Measurements from ENCODE around the gene KLHDC10.

Gene KLHDC10

GRCh38 chr7:130113887-130114286, 43.6 kb downstream of the KLHDC10 start:
- no peaks in the 10 kb centered on the region for H3K27me3 ChIP-seq
- H3K4me3 ChIP-seq (ENCODE audit: low read depth, low read length), result no peak overlapping the region
- no peak for TF ChIP-seq CTCF (IDR thresholded peaks at IDR 0.05; ENCODE audit: low read depth, low read length)
- DNase-seq, result no peak
- no peaks in the 10 kb centered on the region for H3K4me1 ChIP-seq
- H3K36me3 ChIP-seq, result peaks cover 7% of the 10 kb centered on the region; the same call in 1 of the 2 replicates
- H3K9me3 ChIP-seq, result no peaks in the 10 kb centered on the region

GRCh38 chr7:130114374-130114773, 44.0 kb downstream of the KLHDC10 start:
- H3K36me3 ChIP-seq, result peaks cover 7% of the 10 kb centered on the region; the same call in 1 of the 2 replicates
- no peak for TF ChIP-seq CTCF (IDR thresholded peaks at IDR 0.05; ENCODE audit: low read depth, low read length)
- H3K4me1 ChIP-seq, result no peaks in the 10 kb centered on the region
- H3K4me3 ChIP-seq (ENCODE audit: low read depth, low read length), result no peak overlapping the region
- DNase-seq, result no peak
- no peaks in the 10 kb centered on the region for H3K27me3 ChIP-seq
- H3K9me3 ChIP-seq, result no peaks in the 10 kb centered on the region

GRCh38 chr7:130114776-130115175, 44.4 kb downstream of the KLHDC10 start:
- no peak overlapping the region for H3K4me3 ChIP-seq (ENCODE audit: low read depth, low read length)
- no peaks in the 10 kb centered on the region for H3K9me3 ChIP-seq
- no peaks in the 10 kb centered on the region for H3K27me3 ChIP-seq
- no peaks in the 10 kb centered on the region for H3K4me1 ChIP-seq
- no peak for DNase-seq
- no peak for TF ChIP-seq CTCF (IDR thresholded peaks at IDR 0.05; ENCODE audit: low read depth, low read length)
- peaks cover 7% of the 10 kb centered on the region; the same call in 1 of the 2 replicates for H3K36me3 ChIP-seq

- no peak for DNase-seq
- Histone ChIP-seq H3K4me3 (ENCODE audit: low read depth, low read length) (no peak overlapping the region), H3K36me3 (peaks cover 23% of the 10 kb centered on the region), H3K9me3 (no peaks in the 10 kb centered on the region), H3K4me1 (no peaks in the 10 kb centered on the region), H3K27me3 (no peaks in the 10 kb centered on the region)
- TF ChIP-seq CTCF (IDR thresholded peaks at IDR 0.05; ENCODE audit: low read depth, low read length), result no peak
Observed at GRCh38 chr7:130118294-130118693, 48.0 kb downstream of the KLHDC10 start.

- no peaks in the 10 kb centered on the region for H3K4me1 ChIP-seq
- DNase-seq, result no peak
- no peak overlapping the region for H3K4me3 ChIP-seq (ENCODE audit: low read depth, low read length)
- H3K27me3 ChIP-seq, result no peaks in the 10 kb centered on the region
- TF ChIP-seq CTCF (IDR thresholded peaks at IDR 0.05; ENCODE audit: low read depth, low read length), result no peak
- H3K9me3 ChIP-seq, result no peaks in the 10 kb centered on the region
- peaks cover 27% of the 10 kb centered on the region for H3K36me3 ChIP-seq
Observed at GRCh38 chr7:130118801-130119200, 48.5 kb downstream of the KLHDC10 start.

GRCh38 chr7:130123501-130123900, 53.2 kb downstream of the KLHDC10 start:
- Histone ChIP-seq H3K9me3 (no peaks in the 10 kb centered on the region), H3K36me3 (peaks cover 44% of the 10 kb centered on the region), H3K4me1 (peaks cover 4% of the 10 kb centered on the region; the same call in 1 of the 2 replicates), H3K4me3 (ENCODE audit: low read depth, low read length) (no peak overlapping the region), H3K27me3 (no peaks in the 10 kb centered on the region)
- no peak for DNase-seq
- no peak for TF ChIP-seq CTCF (IDR thresholded peaks at IDR 0.05; ENCODE audit: low read depth, low read length)
